Natural killer cell treated with Interleukin-12 subunit alpha and Interleukin-12 subunit beta and Interleukin-15 and Interleukin-18, amount 100 ng/mL, for 72 hours (primary cell): ENCODE measurements around the gene NUDT6. TPM values are rescaled to one million over a fixed set of nuclear protein-coding genes. Genes with fewer than 3 reads are reported as not detected.
"Not testable (repeated sequence)": the region's sequence is repeated elsewhere in the genome, so short reads cannot be mapped to it uniquely, and the experiment has no call there.

Source experiments
- ATAC-seq, 2 donors: fragments of 150-1000 bp; cut with Tn5 transposase in 1 of 2; sonication (Bioruptor Pico), chemical (Tn5 transposase) in 1 of 2; 2 replicates each; pipeline ENCODE4 v1.10.0; 2021
- DNase-seq: peaks from one replicate; pipeline ENCODE4 v3.0.0; 2022; ENCODE audit warnings: low spot score
- H3K27ac Mint-ChIP-seq, 2 donors: 1 replicate in 1 of 2; 2 replicates in 1 of 2; pipeline ENCODE4 v1.8.0; 2022; ENCODE audit warnings: mixed read lengths in 2 of 2, mild to moderate bottlenecking in 1 of 2, moderate library complexity in 1 of 2
- H3K27me3 Mint-ChIP-seq, 2 donors: 1 replicate in 1 of 2; 2 replicates in 1 of 2; pipeline ENCODE4 v1.8.0; 2022; ENCODE audit warnings: mixed read lengths in 2 of 2
- H3K36me3 Mint-ChIP-seq: one replicate; pipeline ENCODE4 v1.8.0; 2022; ENCODE audit warnings: mixed read lengths
- H3K4me1 Mint-ChIP-seq, 2 donors: 1 replicate in 1 of 2; 2 replicates in 1 of 2; pipeline ENCODE4 v1.8.0; 2022; ENCODE audit warnings: low read depth in 2 of 2, mixed read lengths in 2 of 2, mild to moderate bottlenecking in 1 of 2
- H3K4me3 Mint-ChIP-seq: one replicate; pipeline ENCODE4 v1.8.0; 2022; ENCODE audit warnings: mixed read lengths
- H3K9me3 Mint-ChIP-seq: 2 replicates; pipeline ENCODE4 v1.8.0; 2022; ENCODE audit warnings: mixed read lengths
- total RNA-seq, 2 donors: library from RNA; stranded (reverse); gene quantifications; one replicate each; pipeline ENCODE4 v1.2.3, GENCODE V29; 2022

Gene NUDT6
- total RNA-seq, 2 donors from 2014 or later: 5.0 to 9.0 TPM

DNA sequence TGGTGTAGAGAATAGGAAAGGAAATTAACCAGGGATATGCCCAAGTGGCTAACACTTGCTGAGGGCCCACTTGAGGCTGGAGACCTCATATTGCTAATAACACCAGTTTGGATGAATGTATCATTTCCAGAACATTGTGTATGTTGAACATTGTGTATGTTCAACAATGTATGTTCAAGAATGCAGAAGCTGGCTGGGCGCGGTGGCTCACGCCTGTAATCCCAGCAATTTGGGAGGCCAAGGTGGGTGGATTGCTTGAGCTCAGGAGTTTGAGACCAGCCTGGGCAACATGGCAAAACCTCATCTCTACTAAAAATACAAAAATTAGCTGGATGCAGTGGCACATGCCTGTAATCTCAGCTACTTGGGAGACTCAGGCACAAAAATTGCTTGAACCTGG lies 72.6 kb downstream of the NUDT6 start:
- H3K36me3 Mint-ChIP-seq, H3K4me3 Mint-ChIP-seq, H3K4me1 Mint-ChIP-seq, H3K27ac Mint-ChIP-seq, ATAC-seq, DNase-seq, H3K9me3 Mint-ChIP-seq: not testable (repeated sequence)
- H3K27me3 Mint-ChIP-seq: peaks cover 8 to 22% of the 10 kb centered on the region in 2 donors

DNA sequence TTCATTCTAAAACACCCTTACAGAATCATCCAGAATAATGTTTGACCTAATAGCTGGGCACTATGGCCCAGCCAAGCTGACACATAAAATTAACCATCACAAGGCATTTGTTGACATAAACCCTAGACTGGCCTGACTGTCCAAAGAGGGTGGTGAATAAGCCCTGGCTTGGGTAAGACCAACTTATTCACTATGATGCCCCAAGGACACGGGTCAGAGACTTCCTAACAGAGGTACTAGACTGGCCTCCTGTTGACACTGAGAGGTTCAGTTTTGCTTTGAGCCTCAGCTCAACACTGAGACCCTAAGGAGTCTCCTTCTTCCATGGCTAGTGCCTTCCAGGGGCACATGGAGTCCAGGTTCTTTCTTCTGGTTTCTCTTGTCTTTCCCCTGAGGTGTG lies 74.5 kb downstream of the NUDT6 start:
- Mint-ChIP-seq H3K4me1 (no peaks in the 10 kb centered on the region), H3K27ac (no peak overlapping the region), H3K36me3 (no peaks in the 10 kb centered on the region), H3K4me3 (no peak overlapping the region), H3K9me3 (no peaks in the 10 kb centered on the region), H3K27me3 (peaks cover 11 to 34% of the 10 kb centered on the region in 2 donors)
- no peak for ATAC-seq
- DNase-seq: no peak

GRCh38 chr4:122845760-122846159 lies 76.6 kb downstream of the NUDT6 start:
- ATAC-seq (no peak), DNase-seq (no peak)
- no peaks in the 10 kb centered on the region for H3K36me3 Mint-ChIP-seq
- H3K27ac Mint-ChIP-seq: no peak overlapping the region
- no peak overlapping the region for H3K4me3 Mint-ChIP-seq
- H3K4me1 Mint-ChIP-seq: no peaks in the 10 kb centered on the region
- peaks cover 7 to 28% of the 10 kb centered on the region in 2 donors for H3K27me3 Mint-ChIP-seq
- no peaks in the 10 kb centered on the region for H3K9me3 Mint-ChIP-seq

- Mint-ChIP-seq H3K4me1 (no peaks in the 10 kb centered on the region), H3K27me3 (peaks cover 7 to 28% of the 10 kb centered on the region in 2 donors), H3K4me3 (no peak overlapping the region), H3K9me3 (no peaks in the 10 kb centered on the region), H3K36me3 (no peaks in the 10 kb centered on the region), H3K27ac (no peak overlapping the region)
- ATAC-seq (no peak), DNase-seq (no peak)
Measured at GRCh38 chr4:122845066-122845465, 77.3 kb downstream of the NUDT6 start.

- not testable (repeated sequence) for H3K4me1 Mint-ChIP-seq, H3K27ac Mint-ChIP-seq, H3K4me3 Mint-ChIP-seq, H3K9me3 Mint-ChIP-seq, ATAC-seq, H3K36me3 Mint-ChIP-seq, DNase-seq
- peaks cover 12 to 26% of the 10 kb centered on the region in 2 donors for H3K27me3 Mint-ChIP-seq
Measured at GRCh38 chr4:122844391-122844790, 78.0 kb downstream of the NUDT6 start.

- no peak for ATAC-seq
- Mint-ChIP-seq H3K27me3 (peaks cover 15 to 18% of the 10 kb centered on the region in 2 donors), H3K9me3 (no peaks in the 10 kb centered on the region), H3K27ac (no peak overlapping the region), H3K36me3 (no peaks in the 10 kb centered on the region), H3K4me3 (no peak overlapping the region), H3K4me1 (no peaks in the 10 kb centered on the region)
- no peak for DNase-seq
Measured at GRCh38 chr4:122842984-122843531, 79.3 kb downstream of the NUDT6 start.

Other genes starting within 250 kb of the NUDT6 start
- gene BBS12, start 189.9 kb downstream of the NUDT6 start, total RNA-seq: 1 to 10 TPM; 1.0 to 2.2 TPM
- gene FGF2, start 95.8 kb downstream of the NUDT6 start, total RNA-seq: 1 to 10 TPM; 1.5 to 3.9 TPM